Measurements from ENCODE around the gene PRTFDC1.

Gene PRTFDC1

GRCh38 chr10:24804392-24804791, 148.0 kb downstream of the PRTFDC1 start:
- DNase-seq (ENCODE audit: insufficient read length, low spot score) (no peak), FAIRE-seq (no peak)
- TF ChIP-seq POLR2A (IDR thresholded peaks at IDR 0.05; ENCODE audit: low read depth, low read length) (no peak), POU2F2 (IDR thresholded peaks at IDR 0.05; ENCODE audit: low read depth, low read length) (no peak), PAX5 (IDR thresholded peaks at IDR 0.05; ENCODE audit: insufficient read depth, low read length, severe bottlenecking) (no peak), SPI1 (IDR thresholded peaks at IDR 0.05; ENCODE audit: low read depth, low read length) (no peak), TAF1 (IDR thresholded peaks at IDR 0.05; ENCODE audit: low read depth, low read length) (no peak), POLR2AphosphoS5 (IDR thresholded peaks at IDR 0.05; ENCODE audit: low read depth, low read length) (no peak)

GRCh38 chr10:24802378-24802777, 150.0 kb downstream of the PRTFDC1 start:
- no peak for FAIRE-seq

GRCh38 chr10:24800861-24801260, 151.5 kb downstream of the PRTFDC1 start:
- no peak for TF ChIP-seq POLR2AphosphoS5 (IDR thresholded peaks at IDR 0.05; ENCODE audit: low read depth, low read length)
- TF ChIP-seq TAF1 (IDR thresholded peaks at IDR 0.05; ENCODE audit: low read depth, low read length): no peak
- no peak for TF ChIP-seq SPI1 (IDR thresholded peaks at IDR 0.05; ENCODE audit: low read depth, low read length)
- no peak for TF ChIP-seq POLR2A (IDR thresholded peaks at IDR 0.05; ENCODE audit: low read depth, low read length)
- TF ChIP-seq PAX5 (IDR thresholded peaks at IDR 0.05; ENCODE audit: insufficient read depth, low read length, severe bottlenecking): no peak
- no peak for TF ChIP-seq POU2F2 (IDR thresholded peaks at IDR 0.05; ENCODE audit: low read depth, low read length)
- DNase-seq (ENCODE audit: insufficient read length, low spot score) (no peak), FAIRE-seq (no peak)

More at GRCh38 chr10:24802378-24802777, 150.0 kb downstream of the PRTFDC1 start:
- no peak for DNase-seq (ENCODE audit: insufficient read length, low spot score)
- TF ChIP-seq TAF1 (IDR thresholded peaks at IDR 0.05; ENCODE audit: low read depth, low read length): no peak
- TF ChIP-seq POU2F2 (IDR thresholded peaks at IDR 0.05; ENCODE audit: low read depth, low read length): no peak
- TF ChIP-seq PAX5 (IDR thresholded peaks at IDR 0.05; ENCODE audit: insufficient read depth, low read length, severe bottlenecking): no peak
- TF ChIP-seq POLR2A (IDR thresholded peaks at IDR 0.05; ENCODE audit: low read depth, low read length): no peak
